Chondrocyte (in vitro differentiated cells): ENCODE measurements around the gene CADM2. TPM values are rescaled to one million over a fixed set of nuclear protein-coding genes. Genes with fewer than 3 reads are reported as not detected.
"Not testable (repeated sequence)": the region's sequence is repeated elsewhere in the genome, so short reads cannot be mapped to it uniquely, and the experiment has no call there.

Experiments used
- DNase-seq: peaks from one replicate; pipeline ENCODE4 v3.0.0; 2021; ENCODE audit warnings: mixed read lengths, low spot score
- H3K27ac Mint-ChIP-seq: one replicate; pipeline ENCODE4 v1.8.0; 2021; ENCODE audit warnings: mild to moderate bottlenecking, moderate library complexity, mixed read lengths; ENCODE audit not compliant: unreplicated experiment
- H3K27me3 Mint-ChIP-seq: 2 replicates; pipeline ENCODE4 v1.8.0; 2021; ENCODE audit warnings: low read depth, mixed read lengths
- H3K36me3 Mint-ChIP-seq: 2 replicates; pipeline ENCODE4 v1.8.0; 2021; ENCODE audit warnings: low read depth, mixed read lengths
- H3K4me1 Mint-ChIP-seq: 2 replicates; pipeline ENCODE4 v1.8.0; 2021; ENCODE audit warnings: low read depth, mild to moderate bottlenecking, mixed read lengths
- H3K4me3 Mint-ChIP-seq: one replicate; pipeline ENCODE4 v1.8.0; 2021; ENCODE audit warnings: mild to moderate bottlenecking, moderate library complexity, mixed read lengths; ENCODE audit not compliant: unreplicated experiment
- H3K9me3 Mint-ChIP-seq: 2 replicates; pipeline ENCODE4 v1.8.0; 2021; ENCODE audit warnings: low read depth, mixed read lengths
- total RNA-seq: library from RNA; stranded (reverse); gene quantifications from 3 replicates; pipeline ENCODE4 v1.2.1, GENCODE V29; 2021
- TF ChIP-seq, protein P1 (sequence below): fragments of 200-600 bp; sonication (generic); IDR thresholded peaks from 2 replicates; pipeline ENCODE4 v1.5.0; 2021; ENCODE audit warnings: antibody characterized with exemption, mild to moderate bottlenecking, moderate library complexity

CADM2 gene
- total RNA-seq, 1 donor from 2014 or later, result 1.1 TPM

DNA sequence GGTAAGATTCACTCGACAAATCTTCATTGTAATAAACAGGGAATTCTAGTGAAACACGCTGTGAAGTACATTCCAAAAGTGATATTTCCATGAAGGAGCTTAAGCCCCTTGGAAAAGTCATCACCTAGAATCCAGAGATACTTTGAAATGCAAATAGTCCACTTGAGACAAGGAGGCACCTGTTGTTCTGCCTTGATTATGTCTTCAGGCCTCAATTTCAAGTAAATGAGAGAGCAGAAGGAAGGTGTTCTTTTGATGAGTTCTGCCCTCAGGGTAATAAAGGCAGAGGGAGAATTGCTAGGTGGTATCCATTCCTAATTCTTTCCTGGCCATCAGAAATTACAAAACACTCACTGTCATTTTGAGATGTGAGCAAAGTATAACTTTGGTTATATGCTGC, 162.1 kb downstream of the CADM2 start:
- Mint-ChIP-seq H3K27me3 (no peaks in the 10 kb centered on the region), H3K27ac (no peak overlapping the region), H3K9me3 (peaks cover 8% of the 10 kb centered on the region), H3K4me3 (no peak overlapping the region), H3K4me1 (no peaks in the 10 kb centered on the region), H3K36me3 (no peaks in the 10 kb centered on the region)
- DNase-seq, result no peak
- TF ChIP-seq, protein P1, sequence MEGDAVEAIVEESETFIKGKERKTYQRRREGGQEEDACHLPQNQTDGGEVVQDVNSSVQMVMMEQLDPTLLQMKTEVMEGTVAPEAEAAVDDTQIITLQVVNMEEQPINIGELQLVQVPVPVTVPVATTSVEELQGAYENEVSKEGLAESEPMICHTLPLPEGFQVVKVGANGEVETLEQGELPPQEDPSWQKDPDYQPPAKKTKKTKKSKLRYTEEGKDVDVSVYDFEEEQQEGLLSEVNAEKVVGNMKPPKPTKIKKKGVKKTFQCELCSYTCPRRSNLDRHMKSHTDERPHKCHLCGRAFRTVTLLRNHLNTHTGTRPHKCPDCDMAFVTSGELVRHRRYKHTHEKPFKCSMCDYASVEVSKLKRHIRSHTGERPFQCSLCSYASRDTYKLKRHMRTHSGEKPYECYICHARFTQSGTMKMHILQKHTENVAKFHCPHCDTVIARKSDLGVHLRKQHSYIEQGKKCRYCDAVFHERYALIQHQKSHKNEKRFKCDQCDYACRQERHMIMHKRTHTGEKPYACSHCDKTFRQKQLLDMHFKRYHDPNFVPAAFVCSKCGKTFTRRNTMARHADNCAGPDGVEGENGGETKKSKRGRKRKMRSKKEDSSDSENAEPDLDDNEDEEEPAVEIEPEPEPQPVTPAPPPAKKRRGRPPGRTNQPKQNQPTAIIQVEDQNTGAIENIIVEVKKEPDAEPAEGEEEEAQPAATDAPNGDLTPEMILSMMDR, result no peak

DNA sequence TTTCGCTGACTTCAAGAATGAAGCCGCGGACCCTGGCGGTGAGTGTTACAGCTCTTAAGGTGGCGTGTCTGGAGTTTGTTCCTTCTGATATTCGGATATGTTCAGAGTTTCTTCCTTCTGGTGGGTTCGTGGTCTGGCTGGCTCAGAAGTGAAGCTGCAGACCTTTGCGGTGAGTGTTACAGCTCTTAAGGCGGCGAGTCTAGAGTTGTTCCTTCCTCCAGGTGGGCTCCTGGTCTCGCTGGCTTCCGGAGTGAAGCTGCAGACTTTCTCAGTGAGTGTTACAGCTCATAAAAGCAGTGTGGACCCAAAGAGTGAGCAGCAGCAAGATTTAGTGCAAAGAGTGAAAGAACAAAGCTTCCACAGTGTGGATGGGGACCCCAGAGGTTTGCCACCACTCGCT, 174.1 kb downstream of the CADM2 start:
- H3K9me3 Mint-ChIP-seq, H3K27me3 Mint-ChIP-seq, H3K36me3 Mint-ChIP-seq, DNase-seq, H3K27ac Mint-ChIP-seq, H3K4me1 Mint-ChIP-seq, H3K4me3 Mint-ChIP-seq: not testable (repeated sequence)

DNA sequence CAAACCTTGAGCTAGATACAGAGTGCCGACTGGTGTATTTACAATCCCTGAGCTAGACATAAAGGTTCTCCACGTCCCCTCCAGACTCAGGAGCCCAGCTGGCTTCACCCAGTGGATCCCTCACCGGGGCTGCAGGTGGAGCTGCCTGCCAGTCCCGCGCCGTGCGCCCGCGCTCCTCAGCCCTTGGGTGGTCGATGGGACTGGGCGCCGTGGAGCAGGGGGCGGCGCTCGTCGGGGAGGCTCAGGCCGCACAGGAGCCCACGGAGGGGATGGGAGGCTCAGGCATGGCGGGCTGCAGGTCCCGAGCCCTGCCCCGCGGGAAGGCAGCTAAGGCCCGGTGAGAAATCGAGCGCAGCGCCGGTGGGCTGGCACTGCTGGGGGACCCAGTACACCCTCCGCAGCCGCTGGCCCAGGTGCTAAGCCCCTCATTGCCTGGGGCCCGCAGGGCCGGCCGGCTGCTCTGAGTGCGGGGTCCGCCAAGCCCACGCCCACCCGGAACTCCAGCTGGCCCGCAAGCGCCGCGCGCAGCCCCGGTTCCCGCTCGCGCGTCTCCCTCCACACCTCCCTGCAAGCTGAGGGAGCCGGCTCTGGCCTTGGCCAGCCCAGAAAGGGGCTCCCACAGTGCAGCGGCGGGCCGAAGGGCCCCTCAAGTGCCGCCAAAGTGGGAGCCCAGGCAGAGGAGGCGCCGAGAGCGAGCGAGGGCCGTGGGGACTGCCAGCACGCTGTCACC, 175.1 kb downstream of the CADM2 start:
- H3K27me3 Mint-ChIP-seq, H3K27ac Mint-ChIP-seq, DNase-seq, H3K4me3 Mint-ChIP-seq, H3K36me3 Mint-ChIP-seq, H3K4me1 Mint-ChIP-seq, H3K9me3 Mint-ChIP-seq: not testable (repeated sequence)

DNA sequence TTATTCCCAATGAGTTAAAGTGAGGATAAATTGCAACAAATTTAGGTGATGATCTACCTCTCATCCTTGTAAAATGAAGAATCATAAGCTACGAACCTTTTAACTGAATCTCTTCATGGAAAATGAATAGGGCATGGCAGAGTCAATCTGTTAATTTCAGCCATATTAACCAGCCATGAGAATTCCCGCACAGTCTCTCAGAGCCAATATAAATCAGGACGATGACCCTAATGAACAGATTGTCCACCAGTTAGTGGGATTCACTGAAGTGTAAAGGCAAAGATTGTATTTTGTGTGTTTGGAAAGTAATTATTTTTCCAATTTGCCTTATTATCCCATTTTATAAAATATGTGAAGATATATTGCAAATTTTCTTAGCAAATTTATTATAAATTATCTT, 183.8 kb downstream of the CADM2 start:
- H3K27ac Mint-ChIP-seq, result no peak overlapping the region
- H3K27me3 Mint-ChIP-seq, result peaks cover 8% of the 10 kb centered on the region
- TF ChIP-seq, protein P1, result no peak
- no peaks in the 10 kb centered on the region for H3K36me3 Mint-ChIP-seq
- no peak for DNase-seq
- no peak overlapping the region for H3K4me3 Mint-ChIP-seq
- no peaks in the 10 kb centered on the region for H3K9me3 Mint-ChIP-seq
- no peaks in the 10 kb centered on the region for H3K4me1 Mint-ChIP-seq

DNA sequence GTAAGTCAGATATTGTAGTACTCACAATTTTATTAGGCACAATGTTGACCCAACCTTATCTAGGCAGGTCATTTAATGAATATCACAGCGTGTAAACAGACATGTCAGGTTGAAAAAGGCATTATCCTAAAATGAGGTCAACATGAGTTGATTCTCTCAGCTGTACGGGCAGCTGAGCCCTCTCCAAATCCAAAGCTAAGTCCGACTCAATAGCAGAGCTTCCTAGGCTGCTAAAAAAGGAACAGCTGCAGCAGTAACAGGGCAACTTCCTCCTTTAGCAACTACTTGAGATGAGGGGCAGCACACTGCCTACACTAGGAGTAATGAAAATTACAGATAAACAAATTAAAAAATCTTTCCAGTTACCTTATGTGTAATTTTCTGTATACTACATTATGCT, 189.2 kb downstream of the CADM2 start:
- Mint-ChIP-seq H3K9me3 (peaks cover 4% of the 10 kb centered on the region), H3K27me3 (no peaks in the 10 kb centered on the region), H3K27ac (no peak overlapping the region), H3K4me3 (no peak overlapping the region), H3K36me3 (no peaks in the 10 kb centered on the region), H3K4me1 (no peaks in the 10 kb centered on the region)
- TF ChIP-seq, protein P1, result no peak
- no peak for DNase-seq

DNA sequence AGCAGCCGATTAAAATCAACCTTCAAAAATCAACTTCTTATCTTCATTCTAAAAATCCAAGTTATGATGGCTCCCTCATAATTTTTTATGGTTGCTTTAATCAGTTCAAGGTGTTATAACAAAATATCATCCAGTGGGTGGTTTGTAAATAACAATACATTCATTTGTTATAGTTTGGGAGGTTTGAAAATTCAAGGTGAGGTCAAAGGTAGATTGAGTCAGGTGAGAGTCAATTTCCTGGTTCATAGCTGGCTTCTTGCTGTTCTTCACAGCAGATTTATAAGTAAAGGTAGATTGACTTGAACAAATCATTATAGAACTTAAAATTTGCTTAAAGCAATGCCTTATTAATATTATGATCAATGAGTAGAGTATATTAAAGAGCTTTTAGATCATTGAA, 192.8 kb downstream of the CADM2 start:
- H3K4me1 Mint-ChIP-seq, result no peaks in the 10 kb centered on the region
- peaks cover 6% of the 10 kb centered on the region for H3K9me3 Mint-ChIP-seq
- no peaks in the 10 kb centered on the region for H3K36me3 Mint-ChIP-seq
- H3K27me3 Mint-ChIP-seq, result no peaks in the 10 kb centered on the region
- no peak overlapping the region for H3K4me3 Mint-ChIP-seq
- TF ChIP-seq, protein P1, result no peak
- H3K27ac Mint-ChIP-seq, result no peak overlapping the region
- no peak for DNase-seq

DNA sequence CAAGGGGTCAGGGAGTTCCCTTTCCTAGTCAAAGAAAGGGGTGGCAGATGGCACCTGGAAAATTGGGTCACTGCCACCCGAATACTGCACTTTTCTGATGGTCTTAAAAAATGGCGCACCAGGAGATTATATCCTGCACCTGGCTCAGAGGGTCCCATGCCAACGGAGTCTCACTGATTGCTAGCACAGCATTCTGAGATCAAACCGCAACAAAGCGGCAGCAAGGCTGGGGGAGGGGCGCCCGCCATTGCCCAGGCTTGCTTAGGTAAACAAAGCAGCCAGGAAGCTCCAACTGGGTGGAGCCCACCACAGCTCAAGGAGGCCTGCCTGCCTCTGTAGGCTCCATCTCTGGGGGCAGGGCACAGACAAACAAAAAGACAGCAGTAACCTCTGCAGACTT, 194.5 kb downstream of the CADM2 start:
- H3K27ac Mint-ChIP-seq, H3K4me1 Mint-ChIP-seq, DNase-seq, H3K27me3 Mint-ChIP-seq, H3K4me3 Mint-ChIP-seq, H3K36me3 Mint-ChIP-seq, H3K9me3 Mint-ChIP-seq: not testable (repeated sequence)
